Esophagus muscularis mucosa (tissue), 4 donors: ENCODE results near the gene NCKAP5.

ENCODE experiments used
- CTCF ChIP-seq, 3 experiments: fragments of 200-600 bp in 2 of 3; fragments of 450-650 bp in 1 of 3; sonication (generic) in 2 of 3; IDR thresholded peaks; one replicate each; pipeline ENCODE4 v1.5.1; 2017 to 2019; ENCODE audit warnings: antibody characterized with exemption in 3 of 3, mild to moderate bottlenecking in 2 of 3, moderate library complexity in 1 of 3
- EP300 ChIP-seq: sonication (generic); formaldehyde crosslinking; IDR thresholded peaks from one replicate; pipeline ENCODE4 v1.6.1; 2017; ENCODE audit warnings: antibody characterized with exemption
- POLR2A ChIP-seq: fragments of 450-650 bp; IDR thresholded peaks from one replicate; pipeline ENCODE4 v1.6.1; 2017; ENCODE audit warnings: antibody characterized with exemption, moderate library complexity, mild to moderate bottlenecking, low read depth

- TF ChIP-seq CTCF (IDR thresholded peaks at IDR 0.05), result no peak
- no peak for TF ChIP-seq POLR2A
- no peak for TF ChIP-seq EP300
These were observed 770.7 kb downstream of the NCKAP5 start for GRCh38 chr2:132797556-132797955.
